HepG2 (cell line): Measurements from ENCODE around the gene OFD1. TPM values are rescaled to one million over a fixed set of nuclear protein-coding genes. Genes with fewer than 3 reads are reported as not detected.

Source experiments
- ATAC-seq: fragments of 200-7000 bp; cut with Tn5 transposase; 3 replicates; pipeline ENCODE4 v1.9.1; 2020; ENCODE audit warnings: mild to moderate bottlenecking, moderate library complexity
- BruUV-seq: library from RNA; stranded (reverse); fragments of 400-500 nt; replicated peaks from 2 replicates; lab custom pipeline; 2021; lab: Mats Ljungman, UMichigan
- CTCF ChIA-PET: fragments of 300-600 bp; formaldehyde crosslinking; extraction: SDS; loops from one replicate; lab custom pipeline; 2021; ENCODE audit warnings: low total read pairs, inconsistent platforms, low intra/inter-chr PET ratio; lab: Yijun Ruan, JAX
- POLR2A ChIA-PET: fragments of 350-600 bp; sonication (Branson Sonifier 250); formaldehyde crosslinking; loops from one replicate; lab custom pipeline; 2020; ENCODE audit warnings: antibody characterized with exemption, inconsistent platforms; lab: Yijun Ruan, JAX
- DNase-seq: peaks from one replicate; pipeline ENCODE4 v3.0.0-alpha.2; 2015; ENCODE audit warnings: low spot score
- FAIRE-seq: peaks from 3 replicates; lab custom pipeline; 2011; peaks lifted over from hg19 to GRCh38; lab: Jason Lieb, UNC
- H2AFZ ChIP-seq: one replicate; pipeline ENCODE4 v1.6.1; 2011; ENCODE audit warnings: low read length, inconsistent platforms
- H3K27ac ChIP-seq: fragments of 300-600 bp; 3 replicates; pipeline ENCODE4 v1.8.0; 2011; ENCODE audit warnings: mixed run types, mild to moderate bottlenecking, mixed read lengths, low read length, inconsistent platforms; ENCODE audit not compliant: insufficient read depth; ENCODE audit errors: extremely low read length
- H3K27me3 ChIP-seq, 2 experiments: fragments of 200-600 bp in 1 of 2; 2 replicates in 1 of 2; 3 replicates in 1 of 2; pipeline versions ENCODE4 v1.6.0 to v1.8.0; 2011; ENCODE audit warnings: low read length in 2 of 2, mild to moderate bottlenecking in 2 of 2, moderate library complexity in 2 of 2, inconsistent platforms in 1 of 2; ENCODE audit not compliant: insufficient read depth in 2 of 2, control insufficient read depth in 1 of 2
- H3K36me3 ChIP-seq, 2 experiments: fragments of 200-600 bp in 1 of 2; replicated peaks in 1 of 2; 2 replicates in 1 of 2; 3 replicates in 1 of 2; pipeline versions ENCODE4 v1.5.1 to v1.8.0; 2011; ENCODE audit warnings: low read length in 2 of 2, inconsistent platforms in 1 of 2; ENCODE audit not compliant: insufficient read depth in 2 of 2, control insufficient read depth in 1 of 2
- H3K4me1 ChIP-seq: 2 replicates; pipeline ENCODE4 v1.5.1; 2012; ENCODE audit warnings: low read length, inconsistent platforms; ENCODE audit not compliant: insufficient read depth
- H3K4me2 ChIP-seq: 2 replicates; pipeline ENCODE4 v1.6.0; 2011; ENCODE audit warnings: low read depth, low read length, inconsistent platforms
- H3K4me3 ChIP-seq, 3 experiments: fragments of 200-600 bp in 1 of 3; sonication (generic), shearing (Covaris generic) in 1 of 3; replicated peaks in 1 of 3; 2 replicates each; pipeline ENCODE4 v1.5.1; 2011 to 2016; ENCODE audit warnings: low read length in 3 of 3, inconsistent platforms in 2 of 3, low read depth in 2 of 3, mild to moderate bottlenecking in 2 of 3, control low read depth in 1 of 3, mixed read lengths in 1 of 3; ENCODE audit not compliant: insufficient read depth in 1 of 3
- H3K79me2 ChIP-seq: one replicate; pipeline ENCODE4 v1.6.1; 2011; ENCODE audit warnings: low read length, inconsistent platforms; ENCODE audit not compliant: insufficient read depth
- H3K9ac ChIP-seq: 2 replicates; pipeline ENCODE4 v1.6.0; 2011; ENCODE audit warnings: mild to moderate bottlenecking, low read depth, low read length, inconsistent platforms; ENCODE audit not compliant: insufficient read depth
- H3K9me3 ChIP-seq: 2 replicates; pipeline ENCODE4 v1.5.1; 2012; ENCODE audit warnings: mild to moderate bottlenecking, low read length
- H4K20me1 ChIP-seq: 2 replicates; pipeline ENCODE4 v1.6.0; 2011; ENCODE audit warnings: inconsistent platforms, mild to moderate bottlenecking, low read length, moderate library complexity; ENCODE audit not compliant: insufficient read depth
- HMGXB3 ChIP-seq: sonication (generic); formaldehyde crosslinking; IDR thresholded peaks from 2 replicates; pipeline ENCODE4 v1.4.0; 2020; ENCODE audit warnings: missing genetic modification reagents, borderline replicate concordance
- POLR2G ChIP-seq: fragments of 200-400 bp; formaldehyde crosslinking; IDR thresholded peaks from 2 replicates; pipeline ENCODE4 v1.6.1; 2018; ENCODE audit warnings: mild to moderate bottlenecking, low read depth, low read length, moderate library complexity
- ZFAT ChIP-seq: sonication (generic); formaldehyde crosslinking; conservative IDR thresholded peaks from 2 replicates; pipeline ENCODE4 v1.8.1; 2023; ENCODE audit warnings: missing genetic modification reagents, inconsistent platforms
- ZNF280B ChIP-seq: sonication (generic); formaldehyde crosslinking; IDR thresholded peaks from 2 replicates; pipeline ENCODE4 v1.5.0; 2020; ENCODE audit warnings: missing genetic modification reagents, mild to moderate bottlenecking, borderline replicate concordance
- ZNF44 ChIP-seq: sonication (generic); formaldehyde crosslinking; IDR thresholded peaks from 2 replicates; pipeline ENCODE4 v1.5.1; 2020; ENCODE audit warnings: mild to moderate bottlenecking, missing genetic modification reagents
- WGBS: methylation state at CpG from one replicate; pipeline ENCODE4 v1.1.6; 2017; ENCODE audit warnings: low lambda C conversion rate; 5-methylcytosine and 5-hydroxymethylcytosine counted together
- in situ Hi-C: cut with HindIII; loops from 2 replicates; pipeline ENCODE4 v1.10.0; 2017; ENCODE audit warnings: low pct_unique_long_range_greater_than_20kb; ENCODE audit not compliant: extremely low pct_ligation_motif_present
- intact Hi-C: fragments of 100-400 bp; cut with micrococcal nuclease; formaldehyde crosslinking; loops from one replicate; pipeline ENCODE4 v1.10.0; 2022; ENCODE audit not compliant: unreplicated experiment
- polyA plus RNA-seq, 8 experiments: library from polyadenylated mRNA; depleted of rRNA in 3 of 8; stranded (reverse) in 7 of 8; unstranded in 1 of 8; fragments of >200 nt; fragmentation: Illumina TruSeq in 4 of 8; extraction: Trizol in 4 of 8; gene quantifications; 2 replicates each; pipeline versions ENCODE4 v1.2.1 to v1.2.3, GENCODE V29; 2011 to 2016; ENCODE audit warnings: low read depth in 4 of 8, missing spikeins in 1 of 8, mixed read lengths in 1 of 8; ENCODE audit not compliant: insufficient read depth in 1 of 8
- total RNA-seq, 5 experiments: library from RNA; depleted of rRNA; stranded (reverse); fragments of >200 nt; fragmentation: Illumina TruSeq; extraction: Trizol; gene quantifications; 2 replicates each; pipeline ENCODE4 v1.2.3, GENCODE V29; 2016; ENCODE audit warnings: low read depth in 1 of 5

OFD1 gene
- total and polyA plus RNA-seq, 2 of the 13 experiments (the other 11 are each of a cell fraction or from before 2014, with no cell fraction given) = 14.9 to 16.4 TPM

- Histone ChIP-seq H3K4me1 (no peaks in the 10 kb centered on the region), H4K20me1 (no peaks in the 10 kb centered on the region), H3K4me3 (no peak overlapping the region), H3K79me2 (no peaks in the 10 kb centered on the region), H3K9ac (no peak overlapping the region), H3K4me2 (no peak overlapping the region), H3K27me3 (no peaks in the 10 kb centered on the region), H3K27ac (no peak overlapping the region), H3K36me3 (peaks cover 1 to 5% of the 10 kb centered on the region in 2 experiments; a peak in 1 of 5 replicates), H3K9me3 (no peaks in the 10 kb centered on the region), H2AFZ (no peak overlapping the region)
- BruUV-seq = no TSS peak
- in situ Hi-C loops = no loop called here
- no peak for TF ChIP-seq ZFAT (CRISPR knock-in tag)
- ChIA-PET POLR2A (no interaction called here), CTCF (no interaction called here)
- peak; percentile 20 for DNase-seq
- intact Hi-C loops = no loop called here
- no peak for ATAC-seq
- FAIRE-seq = no peak
- WGBS = 93% methylated on average over 3 of the region's 3 CpGs
Measured at GRCh38 chrX:13719192-13719856, 15.2 kb upstream of the OFD1 start.

- Histone ChIP-seq H3K27ac (no peak overlapping the region), H3K4me2 (no peak overlapping the region), H2AFZ (no peak overlapping the region), H4K20me1 (no peaks in the 10 kb centered on the region), H3K9me3 (no peaks in the 10 kb centered on the region), H3K4me3 (no peak overlapping the region), H3K27me3 (no peaks in the 10 kb centered on the region), H3K36me3 (peaks cover 1 to 2% of the 10 kb centered on the region in 2 experiments; a peak in 1 of 5 replicates), H3K4me1 (no peaks in the 10 kb centered on the region), H3K9ac (no peak overlapping the region), H3K79me2 (no peaks in the 10 kb centered on the region)
- TF ChIP-seq HMGXB3 (CRISPR knock-in tag) (no peak), POLR2G (no peak), ZNF280B (no peak), ZNF44 (CRISPR knock-in tag) (no peak)
- WGBS = 100% methylated on average over 3 of the region's 4 CpGs
- intact Hi-C loops (no loop called here), in situ Hi-C loops (no loop called here)
- DNase-seq (no peak), FAIRE-seq (no peak), ATAC-seq (no peak)
- POLR2A ChIA-PET = no interaction called here
- CTCF ChIA-PET = no interaction called here
- BruUV-seq = no TSS peak
Measured at GRCh38 chrX:13721371-13721770, 13.2 kb upstream of the OFD1 start.
